ENCODE results near the gene MAPK8IP3.
"Not testable (repeated sequence)": the region's sequence is repeated elsewhere in the genome, so short reads cannot be mapped to it uniquely, and the experiment has no call there.

The MAPK8IP3 gene

DNA sequence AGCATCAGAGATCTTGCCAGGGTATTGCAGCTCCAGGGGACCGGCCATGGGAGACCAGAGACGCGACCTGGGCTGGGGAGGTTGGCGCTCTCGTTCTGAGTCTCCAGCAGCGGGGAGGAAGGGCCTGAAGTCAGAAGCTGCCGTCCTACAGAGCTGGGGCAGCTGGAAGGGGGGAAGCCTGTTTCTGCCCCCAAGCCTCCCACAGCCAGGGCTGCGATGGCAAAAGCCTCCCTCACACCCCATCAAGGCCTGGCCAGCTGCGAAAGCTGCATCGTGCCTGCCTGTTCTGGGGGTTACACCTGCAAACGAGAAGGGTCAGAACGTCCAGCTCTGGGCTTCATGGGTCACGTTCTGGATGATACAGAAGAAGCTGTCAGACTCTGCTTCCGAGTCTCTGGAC is 26.1 kb downstream of the MAPK8IP3 start:
- in situ Hi-C loops (cut with HindIII; ENCODE audit: low sequenced_read_pairs), result no loop called here

DNA sequence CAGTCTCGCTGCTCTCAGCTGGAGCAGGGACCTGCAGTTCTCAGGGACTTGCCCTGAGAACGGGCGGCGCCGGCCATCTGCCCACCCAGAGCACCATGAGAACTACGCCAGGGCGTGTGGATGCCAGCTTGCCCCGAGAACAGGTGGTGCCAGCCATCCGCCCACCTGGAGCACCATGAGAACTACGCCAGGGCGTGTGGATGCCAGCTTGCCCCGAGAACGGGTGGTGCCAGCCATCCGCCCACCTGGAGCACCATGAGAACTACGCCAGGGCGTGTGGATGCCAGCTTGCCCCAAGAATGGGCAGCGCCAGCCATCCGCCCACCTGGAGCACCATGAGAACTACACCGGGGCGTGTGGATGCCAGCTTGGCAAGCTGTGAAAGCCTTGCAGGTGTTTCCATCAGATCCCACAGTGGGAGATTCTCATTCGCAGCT is 26.6 kb downstream of the MAPK8IP3 start:
- in situ Hi-C loops (cut with HindIII; ENCODE audit: low sequenced_read_pairs), result not testable (repeated sequence)

DNA sequence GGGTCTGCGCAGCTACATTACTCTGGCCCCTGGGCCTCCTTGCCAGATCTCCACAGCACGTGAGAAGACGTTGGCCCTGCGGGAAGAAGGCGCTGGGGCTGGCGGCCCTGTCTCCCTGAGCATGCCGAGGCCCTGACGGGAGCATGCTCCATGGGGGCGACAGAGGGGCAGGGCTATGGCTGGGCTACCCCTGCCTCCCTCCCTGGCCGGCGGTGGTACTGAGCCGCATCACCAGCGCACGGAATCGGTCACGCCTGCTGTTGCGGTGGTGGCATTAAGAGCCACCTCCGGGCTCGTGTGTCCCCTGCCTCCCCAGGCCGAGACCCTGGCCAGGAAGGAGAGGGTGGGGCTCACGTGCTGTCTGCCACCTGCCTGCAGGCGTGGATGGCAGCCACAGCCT is 28.1 kb downstream of the MAPK8IP3 start:
- in situ Hi-C loops (cut with HindIII; ENCODE audit: low sequenced_read_pairs), result no loop called here

DNA sequence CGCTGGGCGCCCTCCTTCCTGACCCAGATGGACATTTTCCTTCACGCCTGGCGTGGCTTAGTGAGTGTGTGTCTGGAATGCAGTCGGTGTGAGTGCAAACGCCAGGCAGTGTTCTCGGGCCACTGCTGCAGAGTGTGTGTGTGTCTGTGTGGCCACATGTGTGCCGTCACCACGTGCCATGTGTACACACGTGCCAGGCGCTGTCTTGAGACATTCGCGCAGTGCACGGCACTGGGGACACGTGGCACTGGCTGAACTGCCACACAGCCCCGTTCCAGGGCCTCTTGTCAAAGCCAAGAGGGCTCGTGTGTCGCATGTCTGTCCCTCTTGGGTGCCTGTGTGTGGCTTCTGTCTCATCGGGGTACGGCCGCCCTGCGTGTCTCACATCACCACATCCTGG is 28.8 kb downstream of the MAPK8IP3 start:
- in situ Hi-C loops (cut with HindIII; ENCODE audit: low sequenced_read_pairs), result no loop called here

DNA sequence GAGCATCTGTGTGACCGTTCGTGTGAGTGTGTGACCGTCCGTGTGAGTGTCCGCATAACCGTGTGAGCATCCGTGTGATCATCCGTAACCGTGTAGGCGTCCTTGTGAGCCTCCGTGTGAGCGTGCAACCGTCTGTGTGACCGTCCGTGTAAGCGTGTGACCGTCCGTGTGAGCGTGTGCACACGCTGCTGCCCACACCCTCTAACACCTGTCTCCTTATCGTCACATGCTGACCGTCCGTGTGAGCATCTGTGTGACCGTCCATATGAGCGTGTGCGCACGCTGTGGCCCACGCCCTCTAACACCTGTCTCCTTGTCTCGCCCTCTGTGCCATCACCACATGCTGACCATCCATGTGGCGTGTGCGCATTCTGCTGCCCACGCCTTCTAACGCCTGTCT is 34.2 kb downstream of the MAPK8IP3 start:
- in situ Hi-C loops (cut with HindIII; ENCODE audit: low sequenced_read_pairs), result no loop called here

DNA sequence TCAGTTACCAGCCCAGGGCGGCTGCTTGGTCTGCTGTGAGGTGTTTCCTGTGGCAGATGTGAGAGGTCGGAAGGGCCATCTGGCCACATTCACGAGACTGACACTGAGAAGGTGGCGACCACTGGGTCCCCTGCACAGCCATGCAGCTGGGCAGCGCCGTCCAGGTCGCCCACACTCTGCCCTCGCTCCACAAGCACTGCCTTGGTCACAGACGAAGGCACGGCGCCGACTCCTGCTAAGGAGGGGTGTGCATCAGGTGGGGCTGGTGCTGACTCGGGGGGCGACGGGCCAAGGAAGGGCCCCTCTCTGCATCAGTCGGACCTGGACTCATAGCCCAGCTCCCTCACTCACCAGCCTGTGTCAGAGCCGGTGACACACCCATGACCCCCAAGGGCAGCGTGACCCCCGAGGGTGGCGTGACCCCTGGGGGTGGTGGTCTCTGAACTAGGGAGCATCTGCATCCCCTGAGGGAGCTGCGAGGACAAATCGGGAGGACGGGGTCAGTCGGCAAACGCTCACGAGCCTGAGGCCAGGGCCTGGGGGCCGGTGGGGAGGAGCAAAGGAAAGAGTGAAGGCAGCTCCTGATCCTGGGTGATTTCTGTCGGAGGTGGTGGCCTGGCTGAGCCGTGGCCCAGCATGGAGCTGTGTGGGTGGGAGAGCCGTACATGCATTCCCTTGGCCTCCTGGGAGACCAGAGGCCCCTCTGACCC is 34.9 kb downstream of the MAPK8IP3 start:
- in situ Hi-C loops (cut with HindIII; ENCODE audit: low sequenced_read_pairs), result no loop called here

DNA sequence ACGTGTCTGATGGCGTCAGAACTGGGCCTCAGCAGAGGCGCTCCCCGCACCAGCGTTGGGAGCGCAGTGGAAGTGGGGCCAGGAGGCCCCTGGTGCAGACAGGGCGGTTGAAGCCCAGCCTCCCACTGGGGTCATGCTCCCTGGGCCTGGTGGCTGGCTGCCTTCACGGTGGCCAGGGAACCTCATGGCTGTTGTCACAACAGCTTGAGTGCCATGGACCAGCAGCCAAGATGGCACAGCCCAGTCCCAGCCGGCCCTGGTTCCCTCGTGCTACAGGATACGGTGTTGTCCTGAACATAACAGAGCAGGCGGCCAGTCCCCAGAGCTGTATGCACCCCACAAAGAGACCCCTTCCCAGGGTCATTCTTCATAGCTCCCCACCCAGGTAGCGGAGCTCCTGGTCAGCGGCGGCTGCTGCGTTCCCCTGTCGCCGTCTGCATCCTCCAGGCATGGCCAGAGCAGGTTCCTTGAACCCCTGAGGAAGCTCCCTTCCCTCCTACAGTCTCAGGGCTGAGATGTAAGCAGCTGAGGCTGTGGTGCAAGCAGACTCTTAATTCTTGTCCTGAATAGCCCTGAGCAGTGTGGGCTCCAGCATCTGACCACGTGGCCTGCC is 35.7 kb downstream of the MAPK8IP3 start:
- in situ Hi-C loops (cut with HindIII; ENCODE audit: low sequenced_read_pairs), result no loop called here

DNA sequence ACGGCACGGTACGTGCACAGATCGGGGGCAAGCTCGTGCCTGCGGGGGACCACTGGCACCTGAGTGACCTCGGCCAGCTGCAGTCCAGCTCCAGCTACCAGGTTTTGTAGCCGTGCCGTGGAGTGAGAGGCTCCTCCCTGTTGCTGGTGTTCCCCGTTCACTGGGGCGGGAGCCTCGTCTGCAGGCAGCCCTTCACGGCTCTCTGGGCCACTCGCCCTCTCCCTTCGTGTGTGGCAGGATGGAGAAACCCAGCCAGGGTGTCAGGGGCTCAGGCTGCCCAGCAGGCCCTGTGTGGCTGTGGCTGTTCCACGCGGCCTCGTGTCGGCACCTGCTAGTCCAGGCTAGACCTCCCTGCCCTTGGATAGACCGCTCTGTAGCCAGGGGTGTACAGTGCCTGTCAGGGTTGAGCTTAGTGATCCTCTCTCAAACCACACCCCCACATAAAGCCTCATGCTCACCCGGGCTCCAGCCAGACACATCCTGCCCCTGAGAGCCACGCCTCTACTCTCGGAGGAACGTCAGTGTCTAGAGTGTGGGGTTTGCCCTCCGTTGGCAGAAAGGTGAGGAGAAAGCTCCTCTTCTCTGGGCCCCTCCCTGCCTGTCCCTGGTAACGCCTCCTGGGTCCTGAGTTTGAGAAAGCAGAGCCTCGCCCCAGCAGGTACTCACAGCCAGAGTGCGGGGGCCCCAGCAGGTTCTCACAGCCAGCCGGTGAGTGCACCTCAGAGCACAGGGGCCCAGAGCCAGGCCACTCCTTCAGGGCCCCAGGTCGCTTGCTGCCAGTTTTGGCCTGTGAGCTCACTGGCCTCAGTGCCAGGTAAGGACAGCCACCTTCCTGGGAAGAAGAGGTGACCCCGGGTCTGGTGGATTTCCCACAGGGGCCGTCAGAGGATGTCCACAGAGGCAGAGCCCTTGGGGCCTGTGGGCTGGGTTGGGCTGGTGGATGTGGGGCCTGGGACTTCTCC is 37.7 kb downstream of the MAPK8IP3 start:
- in situ Hi-C loops (cut with HindIII; ENCODE audit: low sequenced_read_pairs), result no loop called here

DNA sequence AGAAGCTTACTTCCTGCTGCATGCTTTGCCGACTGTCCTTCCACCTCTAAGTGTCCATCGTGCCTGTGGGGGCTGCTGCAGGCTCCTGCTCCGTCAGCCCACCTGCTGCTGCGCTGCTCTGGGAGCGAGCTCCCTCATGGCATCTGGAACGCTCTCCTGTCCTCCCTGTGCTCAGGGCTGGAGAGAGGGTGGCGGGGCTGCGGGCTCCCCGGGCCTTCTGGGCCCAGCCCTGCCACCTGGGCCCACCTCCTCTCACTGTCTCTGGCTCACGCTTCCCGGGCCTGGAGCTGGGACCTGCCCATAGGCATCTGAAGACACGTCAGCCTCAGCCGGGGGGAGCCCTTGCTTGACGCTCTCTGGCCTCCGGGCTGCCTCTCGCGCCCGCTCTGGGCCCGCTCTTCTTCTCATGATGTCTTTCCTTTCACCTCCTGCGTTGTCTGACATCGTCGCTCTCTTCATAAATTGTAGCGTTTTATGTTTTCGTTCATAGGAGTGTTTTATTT is 38.4 kb downstream of the MAPK8IP3 start:
- in situ Hi-C loops (cut with HindIII; ENCODE audit: low sequenced_read_pairs), result no loop called here

DNA sequence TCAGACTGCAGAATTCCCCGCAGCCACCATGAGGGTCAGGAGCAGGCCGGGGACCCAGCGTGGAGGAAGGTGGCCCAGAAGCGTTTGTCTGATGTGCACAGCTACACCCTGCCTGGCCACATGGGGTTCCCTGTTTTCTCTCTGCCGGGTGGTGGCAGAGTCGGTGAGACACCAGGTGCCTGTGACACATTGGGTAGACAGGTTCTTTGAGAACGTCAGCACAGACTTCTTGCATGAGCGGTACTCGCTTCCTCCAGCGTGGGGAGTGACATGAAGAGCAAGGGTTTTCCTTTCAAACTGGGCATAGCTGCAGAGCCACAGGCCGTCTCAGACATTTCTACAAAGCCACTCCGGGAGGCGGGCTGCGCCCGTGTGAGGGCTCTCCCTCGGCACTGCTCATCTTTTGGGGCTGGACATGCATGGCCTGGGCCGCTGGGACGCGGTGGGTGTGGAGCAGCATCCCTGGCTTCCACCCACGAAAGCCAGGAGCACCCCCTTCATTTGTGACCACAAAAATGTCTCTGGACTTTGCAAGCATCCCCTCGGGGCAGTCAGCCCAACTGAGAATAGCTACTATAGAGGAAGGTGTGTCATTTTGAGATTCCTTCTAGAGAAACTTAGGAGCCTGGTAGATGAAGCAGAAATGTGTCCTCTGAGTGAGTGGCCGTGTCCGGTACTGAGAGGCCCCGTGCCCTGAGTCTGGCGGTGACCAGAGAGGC is 39.3 kb downstream of the MAPK8IP3 start:
- in situ Hi-C loops (cut with HindIII; ENCODE audit: low sequenced_read_pairs), result no loop called here

DNA sequence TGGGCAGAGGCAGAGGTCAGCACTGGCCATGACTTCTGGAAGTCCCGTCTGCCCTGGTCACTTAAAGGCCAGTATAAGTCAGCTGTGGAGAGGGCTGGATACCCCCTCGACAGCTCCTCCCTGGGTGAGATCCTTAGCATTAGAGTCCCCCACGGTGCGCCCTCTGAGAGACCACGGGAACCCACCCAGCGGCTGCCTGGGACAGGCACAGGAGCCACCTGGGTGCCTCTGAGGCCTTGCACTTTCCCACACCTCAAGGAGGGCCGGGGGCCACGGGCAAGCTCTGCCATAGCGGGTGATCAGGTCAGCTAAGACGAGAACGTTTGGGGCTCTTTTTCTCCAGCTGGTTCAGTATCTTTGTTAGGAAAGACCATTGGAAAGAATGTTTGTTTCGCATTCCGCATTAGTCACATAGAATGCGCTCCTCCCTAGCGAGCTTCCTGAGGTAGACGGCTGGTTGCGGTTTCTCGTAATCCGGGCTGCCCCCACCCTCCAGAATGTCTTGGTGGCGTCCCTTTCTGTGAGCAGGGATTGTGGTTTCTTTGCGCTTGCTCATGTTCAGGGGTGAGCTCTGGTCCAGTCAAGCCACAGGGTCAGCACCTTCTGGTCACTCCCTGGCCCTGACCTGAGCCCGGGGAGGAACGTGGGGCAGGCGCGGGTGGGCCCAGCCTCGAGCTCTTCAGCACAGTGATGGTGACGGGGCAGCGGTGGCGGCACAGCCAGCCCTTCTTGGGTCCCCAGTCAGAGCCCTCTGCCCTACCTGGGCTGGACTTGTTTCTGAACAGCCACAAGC is 40.1 kb downstream of the MAPK8IP3 start:
- in situ Hi-C loops (cut with HindIII; ENCODE audit: low sequenced_read_pairs), result no loop called here

DNA sequence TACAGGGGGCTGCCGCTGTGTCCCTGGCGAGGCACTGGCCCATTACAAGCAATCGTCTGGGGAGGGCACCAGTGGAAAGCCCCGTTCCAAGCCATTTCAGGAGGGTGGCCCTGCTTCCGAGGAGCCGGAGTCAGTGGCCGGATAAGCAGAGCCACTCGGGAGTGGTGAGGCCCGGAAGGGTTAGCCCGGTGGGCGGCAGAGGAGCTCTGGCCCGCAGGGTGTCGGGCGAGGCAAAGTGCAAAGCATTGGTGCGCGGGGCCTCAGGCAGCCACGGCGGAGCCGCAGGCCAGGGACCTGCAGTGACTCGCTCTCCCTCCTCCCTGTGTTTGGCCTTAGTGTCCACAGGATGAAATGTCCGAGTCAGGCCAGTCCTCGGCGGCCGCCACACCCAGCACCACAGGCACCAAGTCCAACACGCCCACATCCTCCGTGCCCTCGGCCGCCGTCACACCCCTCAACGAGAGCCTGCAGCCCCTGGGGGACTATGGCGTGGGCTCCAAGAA is 40.7 kb downstream of the MAPK8IP3 start:
- in situ Hi-C loops (cut with HindIII; ENCODE audit: low sequenced_read_pairs), result no loop called here

DNA sequence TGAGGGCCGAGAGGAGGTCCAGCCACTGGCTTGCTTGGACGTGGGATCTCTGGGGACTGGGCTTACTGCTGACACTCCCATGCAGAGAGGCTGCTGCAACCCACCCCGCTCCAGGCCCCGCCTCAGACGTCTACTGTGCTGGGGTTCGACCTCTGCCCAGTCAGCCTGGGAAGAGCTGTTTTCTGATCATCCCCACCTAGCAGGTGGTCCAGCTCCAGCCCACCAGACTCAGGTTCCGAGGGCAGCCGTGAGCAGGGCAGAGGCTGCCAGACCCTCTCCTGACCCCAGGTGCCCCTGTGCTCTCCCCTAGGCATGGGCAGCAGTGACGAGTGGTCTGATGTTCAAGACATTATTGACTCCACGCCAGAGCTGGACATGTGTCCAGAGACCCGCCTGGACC is 41.9 kb downstream of the MAPK8IP3 start:
- in situ Hi-C loops (cut with HindIII; ENCODE audit: low sequenced_read_pairs), result no loop called here

DNA sequence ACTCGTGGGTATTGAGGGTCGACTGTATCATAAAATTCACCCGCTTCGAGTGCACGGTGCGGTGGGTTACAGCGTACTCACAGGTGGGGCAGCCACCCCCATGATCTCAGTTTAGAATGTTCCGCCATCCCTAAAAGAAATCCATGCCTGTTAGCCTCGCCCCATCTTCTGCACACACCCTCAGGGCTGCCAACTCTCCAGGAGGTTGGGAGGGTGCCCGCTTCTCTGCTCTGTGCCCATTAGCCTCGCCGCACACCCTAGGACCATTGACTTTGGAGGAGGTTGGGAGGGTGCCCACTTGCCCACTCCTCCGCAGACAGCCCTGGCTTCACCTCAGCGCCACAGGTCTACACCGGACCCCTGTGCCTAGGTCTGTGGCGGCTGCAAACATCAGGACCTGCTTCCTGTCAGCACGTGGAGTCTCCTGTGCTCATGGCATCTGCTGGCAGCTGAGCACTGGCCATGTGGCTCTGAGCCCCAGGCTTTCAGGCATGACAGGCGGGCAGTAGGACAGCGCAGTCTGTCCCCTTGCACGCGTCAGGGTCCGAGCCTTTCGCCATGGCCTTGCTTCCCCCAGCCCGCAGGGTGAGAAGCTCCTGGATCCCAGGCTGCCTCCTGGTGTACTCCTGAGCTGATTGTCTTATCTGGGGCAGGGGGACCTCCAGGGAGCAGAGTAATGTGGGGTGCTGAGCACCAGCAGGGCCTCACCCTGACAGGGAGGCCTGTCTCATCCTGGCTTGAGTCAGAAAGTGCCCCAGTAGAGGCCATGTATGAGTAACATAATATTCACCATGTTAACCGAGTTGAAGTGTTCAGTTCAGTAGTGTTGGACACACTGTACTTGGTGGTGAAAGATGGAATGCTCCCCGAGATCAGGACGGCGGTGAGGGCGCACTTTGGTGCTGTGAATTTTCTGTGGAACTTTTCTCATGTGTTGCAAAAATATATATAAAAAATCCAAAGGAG is 43.4 kb downstream of the MAPK8IP3 start:
- in situ Hi-C loops (cut with HindIII; ENCODE audit: low sequenced_read_pairs), result no loop called here

DNA sequence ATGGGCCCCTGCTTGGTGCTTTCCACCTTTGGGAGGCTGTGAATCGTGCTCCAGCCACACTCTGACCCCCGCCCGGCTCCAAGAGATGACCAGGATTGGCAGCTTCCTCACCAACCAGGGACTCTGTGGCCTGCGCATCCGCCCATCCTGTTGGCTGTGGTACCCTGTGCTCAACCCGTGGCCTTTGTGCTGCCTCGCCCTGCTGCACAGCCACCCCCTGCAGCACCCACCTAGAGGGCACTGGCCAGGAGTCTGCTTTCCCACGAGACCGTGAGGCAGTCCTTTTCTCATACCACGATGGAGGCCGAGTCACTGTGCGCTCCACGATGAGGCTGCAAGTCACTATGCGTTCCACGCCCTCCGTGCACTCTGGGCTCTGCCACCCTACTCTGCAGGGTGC is 46.0 kb downstream of the MAPK8IP3 start:
- in situ Hi-C loops (cut with HindIII; ENCODE audit: low sequenced_read_pairs), result no loop called here

DNA sequence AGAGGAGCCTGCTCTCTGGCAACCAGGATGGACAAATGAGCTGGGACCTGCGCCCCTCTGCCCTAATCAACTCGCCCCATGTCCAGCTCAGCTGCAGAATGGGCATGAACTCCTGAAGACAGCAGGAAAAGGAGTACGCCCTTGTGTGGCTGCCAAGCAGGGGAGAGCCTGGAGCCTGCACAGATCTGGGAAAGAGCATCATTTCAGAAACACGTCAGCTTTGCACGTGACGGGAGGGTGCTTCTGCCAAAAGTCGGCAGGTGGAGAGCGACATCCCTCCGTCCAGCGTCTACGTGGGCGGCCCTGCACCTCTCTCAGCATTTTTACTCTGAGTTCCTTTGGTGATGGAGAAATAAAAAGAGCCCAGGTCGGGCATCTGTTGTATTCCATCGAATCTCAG is 46.9 kb downstream of the MAPK8IP3 start:
- in situ Hi-C loops (cut with HindIII; ENCODE audit: low sequenced_read_pairs), result no loop called here

DNA sequence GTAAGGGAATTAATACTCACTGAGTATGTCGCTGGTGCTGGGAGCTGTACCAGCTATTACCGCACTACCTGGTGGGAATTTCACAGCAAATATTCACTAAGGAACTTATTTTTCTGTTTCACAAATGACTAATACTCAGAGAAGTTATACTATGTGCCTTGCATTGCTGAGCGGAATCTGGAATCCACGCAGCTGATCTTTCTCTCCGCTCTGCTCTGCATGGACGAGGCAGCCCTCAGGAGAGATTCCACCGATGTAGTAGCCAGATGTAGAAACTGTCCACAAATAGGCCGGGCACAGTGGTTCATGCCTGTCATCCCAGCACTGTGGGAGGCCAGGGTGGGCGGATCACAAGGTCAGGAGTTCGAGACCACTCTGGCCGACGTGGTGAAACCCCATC is 48.2 kb downstream of the MAPK8IP3 start:
- in situ Hi-C loops (cut with HindIII; ENCODE audit: low sequenced_read_pairs), result no loop called here

DNA sequence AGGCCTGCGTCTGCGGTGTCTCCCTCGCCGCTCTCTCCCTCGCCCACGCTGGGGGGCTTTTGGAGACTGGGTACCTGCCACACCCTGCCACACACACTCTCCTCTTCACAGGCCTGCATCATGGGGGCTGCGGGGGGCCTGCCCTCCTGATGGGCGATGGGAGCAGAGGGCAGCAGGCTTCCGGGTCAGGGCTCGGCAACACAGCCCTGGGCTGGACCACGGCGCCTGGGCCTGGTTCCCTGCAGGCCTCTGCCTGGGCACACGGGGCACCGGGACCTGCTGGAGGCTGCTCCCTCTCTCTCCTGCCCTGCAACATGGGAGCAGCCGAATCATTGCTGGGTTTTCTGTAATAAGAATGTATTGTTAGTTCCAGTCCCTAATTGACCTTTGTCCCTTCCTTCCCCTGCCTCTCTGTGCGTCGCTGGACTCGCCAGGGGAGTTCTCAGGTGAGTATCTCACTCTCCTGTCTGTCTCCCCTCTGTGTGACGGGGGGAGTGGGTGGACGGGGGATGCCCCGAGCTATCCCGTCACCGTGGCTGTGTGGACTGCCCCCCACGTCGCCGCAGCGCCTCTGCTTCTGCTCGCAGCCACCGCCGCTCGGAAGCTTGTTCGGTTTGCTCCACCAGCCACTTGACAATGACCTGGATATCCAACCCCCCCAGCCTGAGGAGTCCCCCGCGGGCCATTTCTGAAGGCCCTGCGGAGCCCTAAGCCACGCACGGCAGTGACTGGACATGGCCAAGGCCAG is 51.9 kb downstream of the MAPK8IP3 start:
- in situ Hi-C loops (cut with HindIII; ENCODE audit: low sequenced_read_pairs), result no loop called here
